IPS DF 19.7 (cell line): Measurements from ENCODE around the gene TTC27.
A peak's percentile ranks its signal among the peaks of the same experiment; 100 is the strongest.
"Not testable (repeated sequence)": the region's sequence is repeated elsewhere in the genome, so short reads cannot be mapped to it uniquely, and the experiment has no call there.

ENCODE experiments used
- DNase-seq: peaks from one replicate; pipeline ENCODE4 v3.0.0-alpha.2; 2013; ENCODE audit warnings: low read depth, low spot score

TTC27 gene

DNA sequence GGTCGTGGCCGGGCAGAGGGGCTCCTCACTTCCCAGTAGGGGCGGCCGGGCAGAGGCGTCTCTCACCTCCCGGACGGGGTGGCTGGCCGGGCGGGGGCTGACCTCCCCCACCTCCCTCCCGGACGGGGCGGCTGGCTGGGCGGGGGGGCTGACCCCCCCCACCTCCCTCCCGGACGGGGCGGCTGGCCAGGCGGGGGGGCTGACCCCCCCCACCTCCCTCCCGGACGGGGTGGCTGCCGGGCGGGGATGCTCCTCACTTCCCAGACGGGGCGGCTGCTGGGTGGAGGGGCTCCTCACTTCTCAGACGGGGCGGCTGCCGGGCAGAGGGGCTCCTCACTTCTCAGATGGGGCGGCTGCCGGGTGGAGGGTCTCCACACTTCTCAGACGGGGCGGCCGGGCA lies 126.8 kb downstream of the TTC27 start:
- DNase-seq, result not testable (repeated sequence)

DNA sequence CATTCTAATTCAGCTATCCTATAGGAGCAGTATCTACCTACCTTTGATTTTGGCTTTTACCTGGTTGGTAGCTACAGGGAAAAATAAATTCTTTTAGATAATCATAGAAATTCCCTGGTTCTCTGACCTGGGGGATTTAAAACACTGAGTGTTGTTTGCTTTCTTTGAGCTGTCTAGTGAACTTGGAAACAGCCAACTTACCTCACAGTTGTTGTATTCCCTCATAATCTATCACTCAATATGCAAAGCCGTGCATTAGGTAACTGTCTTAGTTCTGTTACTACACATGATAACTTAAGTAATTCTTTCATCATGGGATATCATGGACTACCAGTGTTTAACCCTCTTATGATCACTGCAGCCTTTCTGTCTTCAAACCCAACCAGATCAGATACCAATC lies 127.8 kb downstream of the TTC27 start:
- DNase-seq, result no peak

DNA sequence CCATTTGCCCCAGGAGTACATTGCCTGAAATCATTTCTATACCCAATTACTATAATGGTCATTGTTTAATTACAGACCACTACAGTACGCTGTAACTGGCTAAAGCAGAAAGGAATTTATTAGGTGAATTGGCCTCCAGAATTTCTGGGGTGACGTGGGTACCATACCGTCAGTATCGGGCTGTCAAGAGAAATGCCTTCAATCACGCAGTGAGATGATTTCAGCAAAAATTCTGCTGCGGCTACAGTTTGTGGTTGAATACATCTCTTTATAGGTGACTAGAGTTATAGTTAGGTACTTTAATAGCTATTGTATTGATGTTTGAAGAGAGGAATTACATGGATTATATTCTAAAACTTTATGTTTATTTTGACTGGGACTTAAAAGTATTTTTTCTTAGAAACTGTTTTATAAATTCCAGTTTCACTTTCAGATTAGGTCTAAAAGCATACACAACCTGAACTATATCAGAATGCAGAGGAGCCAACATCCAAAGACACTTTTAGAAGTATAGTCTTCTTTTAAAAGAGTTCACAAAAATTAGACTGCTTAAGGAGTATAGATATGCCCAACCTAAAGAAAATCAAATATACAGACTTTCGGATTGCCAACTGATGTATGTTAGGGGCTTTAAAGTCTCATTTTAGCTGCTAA lies 128.4 kb downstream of the TTC27 start:
- DNase-seq, result no peak

DNA sequence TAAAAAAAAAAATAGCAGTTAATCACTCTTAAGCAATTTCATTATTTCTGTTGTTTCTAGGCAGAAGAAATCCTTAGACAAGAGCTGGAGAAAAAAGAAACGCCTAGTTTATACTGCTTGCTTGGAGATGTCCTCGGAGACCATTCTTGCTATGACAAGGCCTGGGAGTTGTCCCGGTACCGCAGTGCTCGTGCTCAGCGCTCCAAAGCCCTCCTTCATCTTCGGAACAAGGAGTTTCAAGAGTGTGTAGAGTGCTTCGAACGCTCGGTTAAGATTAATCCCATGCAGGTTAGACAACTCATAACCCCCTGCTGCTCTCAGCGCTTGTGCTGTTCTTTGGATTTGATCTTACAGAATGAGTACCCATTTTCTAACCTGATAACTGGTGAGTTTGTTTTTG lies 130.4 kb downstream of the TTC27 start:
- DNase-seq, result no peak

DNA sequence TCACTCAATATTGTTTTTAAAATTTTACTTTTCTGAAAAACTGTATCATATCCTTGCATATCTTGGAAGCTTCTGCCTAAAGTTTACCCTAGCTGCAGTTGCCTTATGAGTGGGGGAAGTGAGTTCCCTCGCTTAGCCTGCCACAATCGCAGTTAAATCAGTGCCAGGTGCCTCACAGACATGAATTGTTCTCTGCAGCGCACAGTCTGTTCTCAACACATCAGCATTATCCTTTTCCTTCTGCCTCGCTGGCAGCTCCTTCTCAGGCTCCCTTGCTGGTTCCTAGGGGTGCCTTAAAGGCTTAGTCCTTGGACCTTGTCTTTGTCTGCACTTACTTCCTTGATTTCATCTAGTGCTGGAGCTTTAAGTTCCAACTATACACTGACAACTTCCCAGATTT lies 132.8 kb downstream of the TTC27 start:
- no peak for DNase-seq

DNA sequence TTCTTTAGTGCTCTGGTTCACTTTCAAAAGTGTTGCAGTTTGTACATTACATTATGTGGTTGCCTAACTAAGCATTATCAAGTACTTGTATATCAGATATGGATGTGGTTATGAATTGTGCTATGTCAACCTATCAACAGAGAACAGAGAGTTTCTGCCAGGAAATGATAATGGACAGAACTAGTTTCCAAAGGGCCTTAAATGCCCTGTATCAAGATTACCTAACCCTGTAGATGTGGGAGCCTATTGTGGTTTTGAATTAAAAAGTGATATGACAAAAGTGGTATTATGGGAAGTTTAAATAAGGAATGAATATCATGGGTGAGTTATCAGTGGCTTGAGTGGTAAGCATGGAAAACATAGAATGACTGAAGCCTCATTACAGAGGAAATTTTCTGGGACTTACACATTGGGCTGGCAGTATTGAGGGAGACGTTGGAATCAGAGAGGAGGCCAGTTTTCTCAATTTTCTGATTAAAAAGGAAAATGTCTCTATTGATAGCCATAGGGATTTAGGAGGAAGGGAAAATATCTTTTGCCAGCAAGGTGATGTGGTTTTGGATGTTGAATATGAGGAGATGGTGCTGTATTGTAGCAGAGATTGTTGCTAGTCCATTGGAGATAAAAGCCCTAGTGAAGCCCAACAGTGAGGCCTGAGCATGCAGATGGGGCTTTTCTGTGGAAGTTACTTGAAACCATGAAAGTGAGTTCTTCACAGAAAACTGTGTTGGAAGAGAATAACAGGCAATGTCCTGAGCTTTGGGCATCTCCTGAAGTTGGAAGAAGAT lies 140.7 kb downstream of the TTC27 start:
- DNase-seq, result no peak

DNA sequence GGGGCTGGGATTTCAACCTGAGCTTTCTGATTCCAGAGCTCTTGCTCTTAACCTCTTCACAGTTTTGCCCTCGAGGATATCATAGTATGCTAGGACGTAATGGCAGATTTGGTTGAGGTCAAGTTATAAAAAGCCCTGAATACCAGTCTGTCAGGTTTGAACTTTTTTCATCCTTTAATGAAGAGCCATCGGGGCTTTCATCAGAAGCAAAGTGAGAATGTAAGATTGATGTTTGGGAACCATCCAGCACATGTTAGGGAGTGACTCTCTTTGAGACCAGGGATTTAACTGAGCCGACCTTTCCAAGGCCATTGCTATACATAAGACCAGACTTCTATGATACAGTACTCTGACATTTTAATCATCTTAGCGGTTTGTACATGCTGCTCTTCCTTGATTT lies 142.5 kb downstream of the TTC27 start:
- DNase-seq, result no peak

DNA sequence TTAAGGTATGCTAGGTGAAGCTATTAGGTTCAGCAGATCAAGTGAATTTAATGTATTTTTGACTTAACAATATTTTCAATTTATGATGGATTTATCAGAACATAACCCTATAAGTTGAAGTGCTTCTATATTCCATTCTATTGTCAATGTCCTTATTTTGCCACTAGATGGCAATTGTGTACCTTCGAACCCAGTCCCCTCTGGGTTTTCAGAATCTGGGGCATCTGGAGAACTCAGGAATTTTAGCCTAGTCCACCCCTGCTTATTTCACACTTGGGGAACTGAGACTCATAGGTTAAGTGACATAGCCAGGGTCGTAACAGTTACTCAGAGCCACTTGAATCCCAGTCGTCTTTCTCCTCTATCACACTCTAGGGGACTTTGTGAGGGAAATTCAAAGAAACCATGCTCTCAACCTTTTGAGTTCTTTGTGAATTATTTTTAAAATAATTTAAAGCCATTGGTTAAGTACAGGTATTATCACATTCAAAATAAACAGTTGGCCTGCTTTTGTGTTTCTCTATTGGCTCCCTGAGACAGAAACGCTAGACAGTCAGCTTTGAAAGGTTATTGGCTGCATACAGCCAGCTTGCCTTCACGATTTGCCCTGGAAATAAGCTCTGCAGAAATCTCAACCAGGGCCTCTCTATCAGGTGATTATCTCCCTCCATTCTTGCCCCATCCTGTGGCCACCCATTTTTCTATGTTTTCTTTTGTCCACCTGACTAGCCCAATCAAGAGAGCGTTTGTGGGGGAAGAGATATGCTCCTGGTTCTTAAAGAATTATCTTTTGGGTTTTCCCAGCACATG lies 145.0 kb downstream of the TTC27 start:
- peak; percentile 9 for DNase-seq

DNA sequence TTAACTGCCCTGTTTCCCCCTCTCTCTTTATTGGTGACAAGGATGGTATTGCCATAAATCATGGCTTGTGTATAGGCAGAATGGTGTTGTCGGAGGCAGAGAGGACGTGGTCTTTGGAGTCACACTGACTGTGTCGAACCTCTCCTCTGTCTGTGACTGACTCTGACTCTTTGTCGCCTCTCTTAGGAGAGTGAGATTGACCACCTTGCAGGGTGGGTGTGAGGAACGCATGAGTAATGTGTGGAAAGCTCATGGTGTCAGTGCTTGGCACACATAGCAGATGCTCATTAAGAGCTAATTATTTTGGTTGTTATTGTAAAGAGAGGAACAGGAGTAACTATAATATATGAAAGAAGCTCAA lies 145.6 kb downstream of the TTC27 start:
- DNase-seq, result no peak

DNA sequence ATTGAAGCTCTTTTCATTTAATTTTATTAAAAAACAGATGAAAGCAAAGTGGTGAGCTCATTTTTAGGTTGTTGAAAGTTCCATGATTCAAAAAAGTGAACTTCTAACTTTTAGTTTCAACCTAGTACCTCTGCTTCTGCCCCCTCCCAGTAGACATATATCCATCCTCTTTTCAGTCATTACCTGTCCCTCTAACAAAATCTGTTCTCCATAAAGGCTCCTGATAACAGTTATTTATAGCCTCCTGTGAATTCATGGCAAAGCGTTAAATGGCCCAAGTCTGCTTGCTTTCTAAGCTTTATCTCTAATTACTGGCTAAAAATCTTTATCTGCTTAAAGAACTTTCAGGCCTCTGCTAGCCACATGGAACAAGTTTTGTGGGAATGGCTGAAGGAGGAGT lies 148.1 kb downstream of the TTC27 start:
- no peak for DNase-seq

DNA sequence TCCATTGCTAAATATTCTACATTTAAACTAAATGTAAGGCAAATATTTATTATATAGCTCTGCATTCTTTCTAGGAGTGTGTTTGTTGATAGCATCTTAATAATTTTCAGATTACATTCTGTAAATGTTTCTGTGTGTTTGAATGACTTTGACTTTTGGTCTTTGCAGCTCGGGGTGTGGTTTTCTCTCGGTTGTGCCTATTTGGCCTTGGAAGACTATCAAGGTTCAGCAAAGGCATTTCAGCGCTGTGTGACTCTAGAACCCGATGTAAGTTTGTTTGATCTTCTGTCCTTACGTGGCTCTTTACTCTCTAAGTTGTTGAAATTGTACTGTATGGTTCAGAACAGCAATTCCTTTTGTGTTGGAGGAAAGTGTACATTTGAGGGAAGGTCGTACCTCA lies 149.9 kb downstream of the TTC27 start:
- no peak for DNase-seq

DNA sequence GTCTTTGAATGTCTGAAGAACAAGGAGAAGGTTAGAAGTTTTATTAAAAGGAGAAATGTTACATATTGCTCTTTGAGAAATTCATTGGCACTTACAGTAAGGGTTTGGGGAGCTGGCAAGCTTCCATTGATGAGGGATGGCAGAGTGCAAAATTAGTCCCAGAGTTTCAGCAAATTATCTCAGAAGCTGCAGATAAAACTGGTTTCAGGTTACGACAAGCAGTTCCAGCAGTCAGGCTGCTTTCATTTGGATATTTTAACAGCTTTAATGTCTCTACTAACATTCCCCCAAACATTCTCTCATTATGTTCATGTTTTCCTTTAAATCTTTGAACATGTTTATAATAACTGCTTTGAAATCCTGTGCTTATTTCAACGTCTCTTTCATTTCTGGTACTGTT lies 153.1 kb downstream of the TTC27 start:
- no peak for DNase-seq

DNA sequence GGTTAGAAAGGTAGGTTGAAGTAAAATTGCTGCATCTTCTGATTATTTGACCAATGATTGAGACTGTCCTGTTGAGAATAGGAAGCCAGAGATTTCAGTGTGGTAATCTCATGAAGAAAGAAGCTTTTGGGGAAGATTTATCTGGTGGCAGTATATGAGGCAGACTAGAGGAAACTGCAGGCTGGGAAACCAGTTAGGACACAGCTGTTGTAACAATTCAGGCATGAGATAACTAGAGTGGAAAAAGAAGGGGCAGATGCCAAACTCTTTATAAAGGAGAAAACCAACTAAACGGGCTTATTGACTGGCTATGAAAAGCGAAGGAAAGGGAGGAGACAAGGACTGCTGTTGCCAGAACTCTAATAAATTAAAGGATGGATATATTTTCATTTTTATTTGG lies 155.6 kb downstream of the TTC27 start:
- DNase-seq, result no peak

DNA sequence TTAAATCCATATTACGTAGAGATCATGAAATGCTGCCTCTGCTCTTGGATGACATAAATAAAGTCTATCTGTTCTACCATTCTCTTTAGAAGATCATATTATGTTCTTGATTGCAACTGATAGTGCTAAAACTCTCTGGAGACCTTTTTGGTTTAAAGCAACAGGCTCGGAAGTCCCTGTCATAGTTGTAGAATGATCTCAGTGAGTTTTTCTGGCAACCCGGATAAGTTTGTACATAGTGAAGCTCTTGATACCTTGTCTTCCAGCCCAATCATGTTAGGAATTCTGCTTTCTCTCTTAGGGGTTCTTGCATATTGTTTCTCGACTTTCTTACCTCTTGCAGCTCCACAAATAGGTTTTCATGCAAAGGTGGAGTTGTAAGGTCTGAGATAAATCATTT lies 156.1 kb downstream of the TTC27 start:
- DNase-seq, result no peak

DNA sequence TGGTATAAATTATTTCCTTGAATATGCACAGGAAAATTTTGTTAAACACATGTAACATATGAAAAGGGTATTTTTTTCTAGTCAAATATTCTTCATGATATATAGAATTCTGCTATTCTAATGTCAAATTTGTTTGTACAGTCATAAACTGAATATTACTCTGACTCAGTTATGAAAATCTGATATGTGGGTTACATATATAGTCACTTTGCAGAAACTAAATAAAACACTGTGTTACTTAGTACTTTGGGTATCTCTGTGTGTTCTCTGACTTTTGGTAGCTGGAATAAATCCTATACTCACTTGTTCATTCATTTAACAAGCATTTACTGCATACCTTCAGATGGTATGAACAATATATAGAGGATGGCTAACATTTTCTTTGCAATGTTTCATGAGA lies 159.4 kb downstream of the TTC27 start:
- no peak for DNase-seq

DNA sequence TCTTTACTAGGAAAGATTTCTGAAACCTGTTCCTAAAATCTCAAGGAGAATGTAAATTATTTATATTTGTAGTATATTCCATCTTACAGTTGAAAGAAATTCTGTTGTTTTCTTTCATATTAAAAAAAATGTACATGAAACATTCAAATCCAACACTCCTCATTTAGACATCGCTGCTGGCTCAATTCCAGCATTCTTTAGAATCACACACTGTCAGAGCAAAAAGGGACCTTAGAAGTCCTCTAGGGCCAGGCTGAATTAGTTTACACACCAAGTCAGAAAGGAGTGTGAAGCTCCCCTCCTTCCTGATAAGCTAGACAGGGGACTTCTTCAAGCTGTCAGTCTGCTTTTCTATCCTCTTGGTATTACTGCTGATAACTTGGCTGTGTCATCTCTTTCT lies 160.3 kb downstream of the TTC27 start:
- DNase-seq, result no peak

DNA sequence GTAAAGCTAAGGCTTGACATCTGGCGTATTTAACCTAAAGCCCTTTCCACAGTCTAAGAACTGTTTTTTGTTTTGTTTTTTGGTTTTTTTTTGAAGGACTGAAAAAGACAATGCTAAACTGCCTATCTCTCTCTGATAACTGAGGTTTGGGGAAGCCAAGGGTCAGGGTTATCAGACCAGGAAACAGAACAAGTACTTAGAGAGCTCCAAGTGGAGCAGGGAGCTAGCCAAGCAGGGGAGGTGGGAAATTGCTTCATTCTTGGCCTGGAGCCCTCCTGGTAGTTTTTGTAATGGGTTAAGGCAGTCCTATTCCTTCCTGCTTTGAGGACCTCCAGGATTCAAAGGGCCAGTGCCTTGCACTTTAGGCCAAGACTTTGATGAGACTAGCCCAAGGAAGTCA lies 164.6 kb downstream of the TTC27 start:
- no peak for DNase-seq

DNA sequence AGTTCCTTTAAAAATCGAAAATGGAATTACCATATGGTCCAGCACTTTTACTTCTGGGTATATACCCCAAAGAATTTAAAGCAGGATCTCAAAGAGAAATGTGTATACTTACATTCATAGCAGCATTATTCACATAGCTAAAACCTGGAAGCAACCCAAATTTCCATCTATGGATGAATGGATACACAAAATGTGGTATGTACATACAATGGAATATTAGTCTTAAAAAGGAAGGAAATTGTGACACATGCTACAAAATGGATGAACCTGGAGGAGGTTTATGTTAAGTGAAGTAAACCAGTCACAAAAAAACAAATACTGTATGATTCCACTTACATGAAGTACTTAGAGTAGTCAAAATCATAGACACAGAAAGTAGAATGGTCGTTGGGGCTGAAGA lies 171.0 kb downstream of the TTC27 start:
- DNase-seq, result no peak

DNA sequence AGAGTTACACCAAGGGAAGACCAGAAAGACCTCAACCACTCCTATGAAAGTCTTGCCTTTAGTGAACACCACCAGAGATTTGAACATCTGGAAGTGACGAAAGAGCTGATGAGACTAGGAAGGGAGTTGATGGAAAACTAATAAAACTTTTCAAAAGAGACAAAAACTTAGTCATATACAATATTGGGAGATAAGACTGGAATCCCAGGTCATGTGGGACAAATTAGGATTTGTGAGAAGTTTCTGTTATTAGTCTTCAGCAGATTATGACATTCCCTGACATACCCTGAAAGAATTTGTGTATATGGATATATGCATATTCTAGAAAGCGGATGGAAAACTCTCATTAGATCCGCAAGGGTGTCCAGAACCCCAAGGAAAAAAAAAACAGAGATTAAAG lies 173.9 kb downstream of the TTC27 start:
- no peak for DNase-seq

DNA sequence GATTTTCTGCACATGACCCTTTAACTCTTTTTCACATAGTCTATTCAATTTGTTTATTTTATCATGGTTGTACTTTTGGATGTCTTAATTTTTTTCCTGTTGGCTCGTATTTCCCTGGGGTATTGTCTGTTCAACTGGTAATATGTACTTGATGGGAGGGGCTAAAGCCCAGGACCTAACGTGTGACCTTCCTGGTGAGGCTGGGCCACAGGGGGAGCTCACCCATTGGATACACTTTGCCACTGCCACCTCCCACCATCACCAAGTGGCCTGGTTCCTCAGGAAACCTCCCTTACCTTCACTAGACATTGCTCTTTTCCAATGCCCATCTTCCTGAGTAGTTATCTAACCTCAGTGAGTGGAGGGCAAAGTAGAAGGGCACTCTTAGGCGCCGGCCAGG lies 175.0 kb downstream of the TTC27 start:
- DNase-seq, result no peak

DNA sequence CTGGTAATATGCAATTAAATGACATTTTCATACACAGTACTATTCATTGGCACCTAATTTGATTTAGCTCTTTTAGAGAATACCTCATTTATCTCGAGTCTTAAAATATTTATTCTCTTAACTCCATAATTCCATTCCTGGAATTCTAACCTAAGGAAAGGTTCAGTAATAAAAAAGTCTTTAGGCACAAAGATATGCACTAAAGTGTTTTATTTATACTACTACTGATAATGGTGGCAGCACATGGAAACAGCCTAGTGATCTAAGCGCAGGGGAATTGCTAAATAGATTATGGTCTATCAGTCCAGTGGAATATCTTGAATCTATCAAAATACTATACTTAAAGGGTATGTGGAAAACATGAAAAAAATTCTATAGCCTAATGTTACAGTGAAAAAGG lies 176.4 kb downstream of the TTC27 start:
- DNase-seq, result no peak

DNA sequence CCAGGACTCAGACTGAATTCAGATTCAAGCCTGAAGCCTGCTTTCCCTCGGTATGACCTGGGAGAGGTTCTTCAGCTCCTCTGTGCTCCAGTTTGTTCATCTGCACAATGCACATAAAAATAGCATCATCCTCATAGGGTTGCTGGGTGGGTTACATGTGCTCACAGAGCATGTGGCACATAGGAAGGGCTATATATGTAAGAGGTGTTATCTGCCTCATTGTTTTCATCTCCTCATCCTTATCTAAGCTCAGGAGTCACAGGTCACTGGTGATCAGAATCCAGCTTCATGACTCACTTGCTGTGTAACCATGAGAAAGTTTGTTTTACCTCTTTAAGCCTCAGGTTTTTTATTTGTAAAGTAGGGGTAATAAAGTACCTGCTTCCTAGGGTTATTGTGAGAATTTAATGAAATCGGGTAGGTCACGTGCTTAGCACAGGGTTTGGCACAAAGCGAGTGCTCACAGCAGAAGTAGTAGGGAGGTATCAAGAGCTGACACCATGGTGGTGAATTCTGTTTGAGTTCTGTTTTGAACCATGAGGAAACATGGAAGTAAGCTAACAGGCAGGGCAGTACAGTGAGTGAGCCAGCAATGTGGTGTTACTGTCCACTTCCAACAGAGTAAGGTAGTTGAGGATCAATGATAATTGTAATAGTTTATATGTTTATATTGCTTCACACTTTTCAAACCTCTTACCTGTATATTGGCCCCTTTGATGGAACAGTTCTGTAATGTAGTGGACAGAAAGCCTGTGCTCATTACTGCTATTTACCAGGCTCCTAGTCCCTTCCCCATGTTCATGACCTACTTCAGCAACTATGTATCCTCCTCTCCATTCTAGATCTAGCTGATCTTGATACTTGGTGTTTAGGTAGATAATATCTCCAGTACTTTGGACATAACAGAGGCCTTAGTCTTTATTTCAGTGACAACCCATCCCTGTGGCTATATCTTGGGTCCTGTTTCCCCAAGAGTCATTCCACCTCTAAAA lies 177.6 kb downstream of the TTC27 start:
- no peak for DNase-seq
